Muscle of leg (tissue), 11 donors: ENCODE measurements around the gene CDC42EP5. TPM values are rescaled to one million over a fixed set of nuclear protein-coding genes. Genes with fewer than 3 reads are reported as not detected.

Source experiments
- DNase-seq: peaks from one replicate; pipeline ENCODE4 v3.0.0; 2013
- H3K27ac ChIP-seq: one replicate; pipeline ENCODE4 v1.5.1; 2013; ENCODE audit warnings: mild to moderate bottlenecking, low read length, control low read depth
- H3K27me3 ChIP-seq: one replicate; pipeline ENCODE4 v1.6.1; 2013; ENCODE audit warnings: low read length; ENCODE audit not compliant: control insufficient read depth, insufficient read depth
- H3K36me3 ChIP-seq: one replicate; pipeline ENCODE4 v1.6.1; 2013; ENCODE audit warnings: low read length; ENCODE audit not compliant: control insufficient read depth, insufficient read depth
- H3K4me1 ChIP-seq: one replicate; pipeline ENCODE4 v1.6.1; 2013; ENCODE audit warnings: low read length; ENCODE audit not compliant: control insufficient read depth, insufficient read depth
- H3K4me3 ChIP-seq: one replicate; pipeline ENCODE4 v1.5.1; 2013; ENCODE audit warnings: low read length, control low read depth
- H3K9me3 ChIP-seq: replicated peaks from 2 replicates; pipeline ENCODE4 v1.6.1; 2013; ENCODE audit warnings: low read depth, low read length; ENCODE audit not compliant: control insufficient read depth
- WGBS: methylation state at CpG from one replicate; pipeline ENCODE4 v1.1.5; 2013; ENCODE audit warnings: missing lambda C conversion rate; ENCODE audit not compliant: insufficient coverage; 5-methylcytosine and 5-hydroxymethylcytosine counted together
- polyA plus RNA-seq, 8 donors: library from polyadenylated mRNA; unstranded; fragments of 120-200 nt; gene quantifications; one replicate each; pipeline versions ENCODE4 v1.2.1 to v1.2.3, GENCODE V29; 2013; ENCODE audit warnings: inconsistent platforms in 1 of 8, low replicate concordance in 1 of 8; ENCODE audit not compliant: insufficient read length in 8 of 8, insufficient read depth in 1 of 8
- total RNA-seq: library from RNA; stranded (reverse); fragments of 120-200 nt; gene quantifications from one replicate; pipeline ENCODE4 v1.2.4, GENCODE V29; 2013

CDC42EP5 gene
- total and polyA plus RNA-seq, 9 donors: 33.4 to 65.7 (median 42.6) TPM

- peak overlapping the region; percentile 56 for H3K4me3 ChIP-seq
- 1% methylated on average over 24 of the region's 26 CpGs for WGBS
- peak overlapping the region; percentile 93 for H3K27ac ChIP-seq
- peaks cover 35% of the 10 kb centered on the region for H3K4me1 ChIP-seq
- peaks cover 31% of the 10 kb centered on the region for H3K36me3 ChIP-seq
- DNase-seq: peak; percentile 89
- H3K9me3 ChIP-seq: no peaks in the 10 kb centered on the region
- peaks cover 4% of the 10 kb centered on the region for H3K27me3 ChIP-seq
These were observed 9.0 kb downstream of the CDC42EP5 start for GRCh38 chr19:54464044-54464629.

DNA sequence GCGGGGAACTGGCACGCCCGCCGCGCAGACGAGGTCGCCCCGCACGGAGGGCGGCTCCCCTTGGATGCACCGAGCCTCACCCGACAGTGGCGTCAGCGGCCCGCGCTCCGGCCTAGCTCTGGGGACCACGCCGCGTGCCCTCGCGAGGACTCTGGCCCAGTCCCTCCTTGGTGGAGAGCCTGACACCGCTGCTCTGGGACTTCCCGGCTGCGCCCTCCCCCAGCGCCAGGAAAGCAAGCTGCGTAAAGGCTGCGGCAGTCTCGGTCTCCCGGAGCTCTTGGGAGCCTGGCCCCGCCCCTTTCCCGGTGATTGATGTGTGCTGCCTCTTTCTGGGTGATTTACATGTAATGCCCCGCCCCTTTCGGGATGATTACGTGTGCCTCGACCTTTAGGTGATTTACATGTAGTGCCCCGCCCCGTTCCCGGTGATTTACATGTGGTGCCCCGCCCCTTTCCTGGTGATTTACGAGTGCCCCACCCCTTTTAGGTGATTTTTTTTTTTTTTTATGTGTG lies 9.5 kb downstream of the CDC42EP5 start, which contains the start of gene LENG9:
TSS of gene LENG9 (minus strand) at position 248 of the 513 bp plus-strand sequence. CDS start 252 bp downstream, outside the sequence.
- under 1% methylated on average over 32 of the region's 41 CpGs for WGBS
- Histone ChIP-seq H3K27ac (peak within 1 kb of the TSS; percentile 93), H3K36me3 (peaks cover 37% of the 10 kb centered on the region), H3K27me3 (peaks cover 4% of the 10 kb centered on the region), H3K4me1 (peaks cover 35% of the 10 kb centered on the region), H3K9me3 (no peaks in the 10 kb centered on the region), H3K4me3 (peak within 1 kb of the TSS; percentile 56)
- DNase-seq: peak; percentile 99

GRCh38 chr19:54462655-54463530 lies 10.2 kb downstream of the CDC42EP5 start:
- WGBS: 3% methylated on average over 91 of the region's 91 CpGs
- H3K9me3 ChIP-seq: no peaks in the 10 kb centered on the region
- peak overlapping the region; percentile 56 for H3K4me3 ChIP-seq
- H3K27me3 ChIP-seq: peaks cover 4% of the 10 kb centered on the region
- DNase-seq: peak; percentile 75
- peaks cover 44% of the 10 kb centered on the region for H3K36me3 ChIP-seq
- H3K4me1 ChIP-seq: peaks cover 35% of the 10 kb centered on the region
- H3K27ac ChIP-seq: peak overlapping the region; percentile 93

DNA sequence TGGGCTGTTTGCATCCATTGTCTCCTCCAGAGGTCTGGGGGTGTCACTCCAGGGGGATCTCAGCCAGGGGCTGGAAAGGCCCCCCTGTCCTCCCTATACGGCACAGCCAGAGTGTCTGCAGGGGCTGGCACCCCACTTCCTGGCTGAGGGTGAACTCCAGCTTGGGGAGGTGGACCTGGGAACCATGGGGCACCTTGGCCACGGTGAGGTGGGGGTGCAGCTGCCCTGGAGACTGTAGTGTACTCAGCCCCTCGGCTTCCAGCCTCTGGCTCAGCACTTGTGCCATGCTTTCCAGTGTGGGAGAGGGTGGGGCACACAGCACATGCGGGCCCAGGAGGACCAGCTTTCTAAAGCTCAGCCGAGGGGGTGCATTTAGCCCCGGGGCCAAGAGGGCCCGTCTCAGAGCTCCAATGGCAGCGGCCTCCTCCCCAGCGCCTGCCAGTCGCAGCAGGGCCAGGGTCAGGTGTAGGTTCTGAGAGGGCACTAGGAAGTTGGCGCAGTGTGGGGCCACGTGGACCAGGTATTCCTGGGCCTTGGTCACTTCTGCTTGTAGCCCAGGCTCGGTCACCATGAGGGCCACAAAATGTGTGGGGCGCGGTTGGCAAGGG lies 10.9 kb downstream of the CDC42EP5 start:
- Histone ChIP-seq H3K4me3 (peak overlapping the region; percentile 56), H3K27me3 (peaks cover 4% of the 10 kb centered on the region), H3K36me3 (peaks cover 51% of the 10 kb centered on the region), H3K27ac (peak overlapping the region; percentile 93), H3K9me3 (no peaks in the 10 kb centered on the region), H3K4me1 (peaks cover 35% of the 10 kb centered on the region)
- 70% methylated on average over 9 of the region's 15 CpGs for WGBS
- DNase-seq: peak; percentile 51

DNA sequence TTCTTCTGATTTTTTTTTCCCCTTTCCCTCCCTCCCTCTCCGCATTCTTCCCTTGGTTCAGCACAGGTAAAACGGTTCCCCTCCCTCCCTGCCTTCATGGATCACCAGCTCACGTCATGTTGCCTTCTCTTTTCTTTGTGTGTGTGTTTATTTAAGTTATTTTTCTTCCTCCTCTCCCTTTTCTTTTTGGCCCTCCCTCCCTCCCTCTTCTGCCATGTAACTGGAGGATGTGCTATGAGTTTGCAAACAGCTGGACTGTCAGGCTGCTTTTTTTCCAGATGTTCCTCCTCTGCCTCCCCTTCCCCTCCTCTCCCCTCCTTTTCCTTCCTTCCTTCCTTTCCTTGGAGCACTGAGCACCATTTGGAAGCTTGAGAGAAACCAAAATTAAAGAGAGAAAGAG lies 11.5 kb downstream of the CDC42EP5 start:
- peaks cover 56% of the 10 kb centered on the region for H3K36me3 ChIP-seq
- peak; percentile 91 for DNase-seq
- peak overlapping the region; percentile 93 for H3K27ac ChIP-seq
- peaks cover 4% of the 10 kb centered on the region for H3K27me3 ChIP-seq
- WGBS: no CpG with 5 or more reads among the region's 3 CpGs
- H3K9me3 ChIP-seq: no peaks in the 10 kb centered on the region
- H3K4me3 ChIP-seq: no peak overlapping the region
- peaks cover 35% of the 10 kb centered on the region for H3K4me1 ChIP-seq

DNA sequence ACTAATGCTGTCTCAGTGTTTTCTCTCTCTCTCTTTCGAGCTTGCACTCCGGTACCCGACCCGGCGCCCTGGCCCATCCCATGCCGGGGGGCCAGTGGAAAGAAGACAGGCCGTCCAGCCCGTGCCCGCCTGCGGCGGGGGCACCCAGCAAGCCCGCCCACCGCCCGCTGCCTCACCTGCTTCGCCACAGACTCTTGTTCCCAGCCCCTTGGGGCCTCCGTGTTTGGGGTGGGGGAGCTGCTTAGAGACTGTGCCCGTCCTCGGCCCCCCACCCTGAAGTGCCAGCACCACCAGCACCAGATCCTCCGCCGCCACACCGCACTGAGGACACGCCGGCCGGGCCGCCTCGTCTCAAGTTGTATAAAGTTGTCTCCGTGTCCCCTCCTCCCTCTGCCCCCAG lies 11.9 kb downstream of the CDC42EP5 start:
- 31% methylated on average over 2 of the region's 27 CpGs for WGBS
- peak overlapping the region; percentile 93 for H3K27ac ChIP-seq
- H3K27me3 ChIP-seq: peaks cover 4% of the 10 kb centered on the region
- no peaks in the 10 kb centered on the region for H3K9me3 ChIP-seq
- no peak for DNase-seq
- H3K36me3 ChIP-seq: peaks cover 60% of the 10 kb centered on the region
- H3K4me3 ChIP-seq: no peak overlapping the region
- H3K4me1 ChIP-seq: peaks cover 35% of the 10 kb centered on the region

- Histone ChIP-seq H3K36me3 (peaks cover 68% of the 10 kb centered on the region), H3K27me3 (no peaks in the 10 kb centered on the region), H3K27ac (no peak overlapping the region), H3K4me1 (peaks cover 35% of the 10 kb centered on the region), H3K9me3 (no peaks in the 10 kb centered on the region), H3K4me3 (no peak overlapping the region)
- peak; percentile 8 for DNase-seq
- WGBS: 76% methylated on average over 14 of the region's 39 CpGs
These were observed 12.7 kb downstream of the CDC42EP5 start for GRCh38 chr19:54460230-54461005.

DNA sequence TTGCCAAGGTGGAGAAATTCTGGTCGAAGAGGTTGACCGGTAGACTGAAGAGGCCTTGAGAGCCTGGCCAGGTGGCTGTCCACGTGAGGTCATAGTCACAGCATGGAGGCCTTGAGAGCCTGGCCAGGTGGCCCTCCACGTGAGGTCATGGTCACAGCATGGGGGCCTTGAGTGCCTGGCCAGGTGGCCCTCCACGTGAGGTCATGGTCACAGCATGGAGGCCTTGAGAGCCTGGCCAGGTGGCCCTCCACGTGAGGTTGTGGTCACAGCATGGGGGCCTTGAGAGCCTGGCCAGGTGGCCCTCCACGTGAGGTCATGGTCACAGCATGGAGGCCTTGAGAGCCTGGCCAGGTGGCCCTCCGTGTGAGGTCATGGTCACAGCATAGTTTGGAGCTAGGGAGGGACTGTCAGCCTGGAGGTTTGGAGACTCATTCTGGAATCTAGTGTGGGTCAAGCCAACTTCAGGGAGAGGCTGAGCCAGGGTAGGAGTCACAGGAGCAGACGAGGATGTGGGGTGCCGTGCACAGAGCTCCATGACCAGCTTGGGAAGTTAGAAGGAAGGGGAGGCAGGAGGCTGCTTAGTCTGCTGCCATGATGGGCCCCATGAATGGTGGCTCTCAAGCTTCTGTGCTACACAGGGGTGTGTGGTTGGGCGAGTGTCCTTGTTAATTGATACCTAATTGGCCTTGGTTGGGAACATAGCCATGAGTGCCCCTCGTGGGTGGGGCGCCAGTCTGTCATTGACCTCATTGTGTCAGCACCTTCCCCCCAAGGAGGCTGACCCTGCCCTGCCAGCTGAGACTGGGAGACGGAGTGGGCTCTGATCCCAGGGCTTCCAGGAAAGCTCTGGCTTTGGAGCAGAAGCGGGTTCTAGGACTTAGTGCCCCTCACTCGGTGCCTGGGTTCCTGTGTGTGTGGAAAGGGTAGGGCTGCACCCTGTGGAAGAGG lies 13.5 kb downstream of the CDC42EP5 start:
- 70% methylated on average over 16 of the region's 16 CpGs for WGBS

More for the DNA sequence above, 13.5 kb downstream of the CDC42EP5 start:
- Histone ChIP-seq H3K27me3 (no peaks in the 10 kb centered on the region), H3K27ac (no peak overlapping the region), H3K9me3 (no peaks in the 10 kb centered on the region), H3K4me1 (peaks cover 32% of the 10 kb centered on the region), H3K4me3 (no peak overlapping the region), H3K36me3 (peaks cover 76% of the 10 kb centered on the region)
- peak; percentile 21 for DNase-seq
